GM23338 (cell line): ENCODE measurements around the gene OASL. TPM values are rescaled to one million over a fixed set of nuclear protein-coding genes. Genes with fewer than 3 reads are reported as not detected.

Source experiments
- ATAC-seq: fragments of 200-7000 bp; cut with Tn5 transposase; 3 replicates; pipeline ENCODE4 v1.9.1; 2020
- DNase-seq: peaks from one replicate; pipeline ENCODE4 v3.0.0-alpha.2; 2015; ENCODE audit warnings: low spot score
- H2AFZ ChIP-seq: fragments of 200-600 bp; sonication (generic); 2 replicates; pipeline ENCODE4 v1.8.0; 2016; ENCODE audit warnings: antibody characterized with exemption, mild to moderate bottlenecking, moderate library complexity
- H3F3A ChIP-seq: fragments of 200-600 bp; sonication (generic); replicated peaks from 2 replicates; pipeline ENCODE4 v1.8.0; 2017; ENCODE audit warnings: antibody characterized with exemption, mixed run types, low read depth
- H3K27ac ChIP-seq: fragments of 200-600 bp; sonication (generic); 2 replicates; pipeline ENCODE4 v1.6.1; 2016; ENCODE audit warnings: low read depth
- H3K27me3 ChIP-seq: fragments of 200-600 bp; sonication (generic); 2 replicates; pipeline ENCODE4 v1.8.0; 2016; ENCODE audit warnings: mild to moderate bottlenecking, mixed run types, moderate library complexity; ENCODE audit not compliant: insufficient read depth
- H3K36me3 ChIP-seq: fragments of 200-600 bp; sonication (generic); 2 replicates; pipeline ENCODE4 v1.8.0; 2016; ENCODE audit warnings: mild to moderate bottlenecking; ENCODE audit not compliant: insufficient read depth
- H3K4me1 ChIP-seq: fragments of 200-600 bp; sonication (generic); 2 replicates; pipeline ENCODE4 v1.8.0; 2016; ENCODE audit warnings: mild to moderate bottlenecking, moderate library complexity; ENCODE audit not compliant: insufficient read depth
- H3K4me2 ChIP-seq: fragments of 200-600 bp; sonication (generic); 2 replicates; pipeline ENCODE4 v1.7.1; 2017; ENCODE audit warnings: mixed run types
- H3K4me3 ChIP-seq: fragments of 200-600 bp; sonication (generic); 2 replicates; pipeline ENCODE4 v1.6.1; 2016; ENCODE audit warnings: mixed run types
- H3K79me2 ChIP-seq: fragments of 200-600 bp; sonication (generic); replicated peaks from 2 replicates; pipeline ENCODE4 v1.8.0; 2017; ENCODE audit warnings: mild to moderate bottlenecking; ENCODE audit not compliant: insufficient read depth
- H3K9me2 ChIP-seq: fragments of 200-600 bp; sonication (generic); 2 replicates; pipeline ENCODE4 v1.8.0; 2017; ENCODE audit not compliant: insufficient read depth
- H4K20me1 ChIP-seq: fragments of 200-600 bp; sonication (generic); replicated peaks from 2 replicates; pipeline ENCODE4 v1.8.0; 2017; ENCODE audit warnings: mild to moderate bottlenecking; ENCODE audit not compliant: insufficient read depth
- H3K27ac Mint-ChIP-seq: 2 replicates; pipeline ENCODE4 v1.8.0; 2020; ENCODE audit warnings: inconsistent platforms, mild to moderate bottlenecking, moderate library complexity, mixed read lengths
- H3K27me3 Mint-ChIP-seq: 3 replicates; pipeline ENCODE4 v1.8.0; 2022; ENCODE audit warnings: low read depth, mild to moderate bottlenecking, moderate library complexity, mixed read lengths, inconsistent platforms; ENCODE audit not compliant: insufficient read depth, poor library complexity
- H3K36me3 Mint-ChIP-seq: 3 replicates; pipeline ENCODE4 v1.8.0; 2021; ENCODE audit warnings: low read depth, mild to moderate bottlenecking, inconsistent platforms, moderate library complexity, mixed read lengths
- H3K4me1 Mint-ChIP-seq: 3 replicates; pipeline ENCODE4 v1.8.0; 2020; ENCODE audit warnings: mild to moderate bottlenecking, inconsistent platforms, mixed read lengths
- H3K4me3 Mint-ChIP-seq: 3 replicates; pipeline ENCODE4 v1.8.0; 2021; ENCODE audit warnings: moderate library complexity, mild to moderate bottlenecking, inconsistent platforms, mixed read lengths
- H3K9me3 Mint-ChIP-seq: 3 replicates; pipeline ENCODE4 v1.8.0; 2020; ENCODE audit warnings: moderate library complexity, mild to moderate bottlenecking, inconsistent platforms, mixed read lengths
- CREB1 ChIP-seq: fragments of 250-450 bp; sonication (Bioruptor Pico); IDR thresholded peaks from 2 replicates; pipeline ENCODE4 v1.5.0; 2020; ENCODE audit warnings: low read depth, mild to moderate bottlenecking, moderate library complexity
- EZH2 ChIP-seq: fragments of 200-600 bp; sonication (generic); IDR thresholded peaks from one replicate; pipeline ENCODE4 v1.8.0; 2017; ENCODE audit warnings: antibody characterized with exemption, mild to moderate bottlenecking, low read depth; ENCODE audit not compliant: unreplicated experiment
- EZH2phosphoT487 ChIP-seq: fragments of 200-600 bp; sonication (generic); IDR thresholded peaks from one replicate; pipeline ENCODE4 v1.8.1; 2018; ENCODE audit warnings: antibody characterized with exemption; ENCODE audit not compliant: unreplicated experiment
- JUNB ChIP-seq: IDR thresholded peaks from one replicate; pipeline ENCODE4 v1.6.1; 2016; ENCODE audit warnings: antibody characterized with exemption; ENCODE audit not compliant: unreplicated experiment
- NANOG ChIP-seq: IDR thresholded peaks from 2 replicates; pipeline ENCODE4 v1.6.1; 2016; ENCODE audit warnings: antibody characterized with exemption, borderline replicate concordance
- POLR2AphosphoS5 ChIP-seq: IDR thresholded peaks from 2 replicates; pipeline ENCODE4 v1.6.1; 2016; ENCODE audit warnings: antibody characterized with exemption, low read depth
- REST ChIP-seq: IDR thresholded peaks from one replicate; pipeline ENCODE4 v1.6.1; 2018; ENCODE audit warnings: antibody characterized with exemption; ENCODE audit not compliant: unreplicated experiment
- STAT1 ChIP-seq: IDR thresholded peaks from one replicate; pipeline ENCODE4 v1.6.1; 2016; ENCODE audit warnings: antibody characterized with exemption; ENCODE audit not compliant: unreplicated experiment
- ZNF331 ChIP-seq: fragments of 250-450 bp; sonication (Bioruptor Pico); IDR thresholded peaks from 2 replicates; pipeline ENCODE4 v1.5.0; 2020; ENCODE audit warnings: low read depth, mild to moderate bottlenecking, moderate library complexity
- polyA plus RNA-seq: library from polyadenylated mRNA; unstranded; fragments of >200 nt; fragmentation: Nextera tagmentation; extraction: Ambion mirVana; gene quantifications from 2 replicates; pipeline ENCODE4 v1.2.1, GENCODE V29; 2016
- total RNA-seq: library from RNA; depleted of rRNA; stranded (reverse); fragments of >200 nt; shearing (Covaris generic); gene quantifications from 2 replicates; pipeline ENCODE4 v1.2.3, GENCODE V29; 2014

The OASL gene
- total and polyA plus RNA-seq, 2 experiments from 2014 or later, result not detected

- Histone ChIP-seq H3K79me2 (no peaks in the 10 kb centered on the region), H3K27me3 (no peaks in the 10 kb centered on the region), H3K9me2 (no peaks in the 10 kb centered on the region), H3K4me1 (peaks cover 4% of the 10 kb centered on the region; the same call in 1 of the 2 replicates), H4K20me1 (peaks cover 8% of the 10 kb centered on the region; the same call in 1 of the 2 replicates), H3K27ac (no peak overlapping the region), H3F3A (no peaks in the 10 kb centered on the region), H2AFZ (no peak overlapping the region), H3K4me2 (no peak overlapping the region), H3K4me3 (no peak overlapping the region), H3K36me3 (peaks cover 15% of the 10 kb centered on the region)
- no peak overlapping the region for H3K4me3 Mint-ChIP-seq
- H3K9me3 Mint-ChIP-seq, result no peaks in the 10 kb centered on the region; the same call in 2 of the 3 replicates
- DNase-seq (no peak), ATAC-seq (no peak)
- peaks cover 13% of the 10 kb centered on the region for H3K27me3 Mint-ChIP-seq
- no peak for TF ChIP-seq REST
- no peak overlapping the region for H3K27ac Mint-ChIP-seq
- H3K4me1 Mint-ChIP-seq, result peaks cover 2% of the 10 kb centered on the region; the same call in 2 of the 3 replicates
- H3K36me3 Mint-ChIP-seq, result peaks cover 34% of the 10 kb centered on the region
Observed at GRCh38 chr12:121000530-121000929, 38.5 kb downstream of the OASL start.

GRCh38 chr12:120999191-121000120, 39.6 kb downstream of the OASL start:
- H3K4me2 ChIP-seq, result peak overlapping the region; percentile 74
- H3K27ac ChIP-seq, result no peak overlapping the region; the same call in 1 of the 2 replicates
- H3K27ac Mint-ChIP-seq, result no peak overlapping the region
- H3K27me3 Mint-ChIP-seq, result peaks cover 8% of the 10 kb centered on the region
- peak; percentile 89 for DNase-seq
- H3K4me1 Mint-ChIP-seq, result peaks cover 2% of the 10 kb centered on the region; the same call in 2 of the 3 replicates
- TF ChIP-seq POLR2AphosphoS5 (peak; percentile 57; the same call in 1 of the 2 replicates), ZNF331 (CRISPR knock-in tag) (no peak)
- peaks cover 24% of the 10 kb centered on the region for H3K36me3 Mint-ChIP-seq
- H3K4me3 ChIP-seq, result peak overlapping the region; percentile 45; the same call in 1 of the 2 replicates
- H2AFZ ChIP-seq, result no peak overlapping the region
- no peaks in the 10 kb centered on the region for H3K27me3 ChIP-seq
- ATAC-seq, result peak; percentile 96
- no peaks in the 10 kb centered on the region for H3F3A ChIP-seq
- H3K4me1 ChIP-seq, result peaks cover 4% of the 10 kb centered on the region; the same call in 1 of the 2 replicates
- no peaks in the 10 kb centered on the region for H3K79me2 ChIP-seq
- H3K36me3 ChIP-seq, result peaks cover 11% of the 10 kb centered on the region
- H4K20me1 ChIP-seq, result peaks cover 4% of the 10 kb centered on the region; the same call in 1 of the 2 replicates
- H3K4me3 Mint-ChIP-seq, result peak overlapping the region; percentile 51; the same call in 2 of the 3 replicates
- H3K9me3 Mint-ChIP-seq, result no peaks in the 10 kb centered on the region; the same call in 2 of the 3 replicates
- H3K9me2 ChIP-seq, result no peaks in the 10 kb centered on the region

GRCh38 chr12:120998435-120998834, 40.6 kb downstream of the OASL start:
- no peaks in the 10 kb centered on the region for H3K27me3 ChIP-seq
- peaks cover 6% of the 10 kb centered on the region for H3K27me3 Mint-ChIP-seq
- no peak for ATAC-seq
- H2AFZ ChIP-seq, result no peak overlapping the region
- peaks cover 3% of the 10 kb centered on the region; the same call in 1 of the 2 replicates for H3K36me3 ChIP-seq
- no peaks in the 10 kb centered on the region for H3K9me2 ChIP-seq
- H3K4me3 ChIP-seq, result no peak overlapping the region
- H3K9me3 Mint-ChIP-seq, result no peaks in the 10 kb centered on the region; the same call in 2 of the 3 replicates
- H3K27ac ChIP-seq, result no peak overlapping the region
- DNase-seq, result no peak
- H3K4me1 ChIP-seq, result peaks cover 4% of the 10 kb centered on the region; the same call in 1 of the 2 replicates
- H3K36me3 Mint-ChIP-seq, result peaks cover 14% of the 10 kb centered on the region
- no peaks in the 10 kb centered on the region for H3F3A ChIP-seq
- no peaks in the 10 kb centered on the region for H3K79me2 ChIP-seq
- H3K4me3 Mint-ChIP-seq, result no peak overlapping the region; the same call in 2 of the 3 replicates
- H3K4me2 ChIP-seq, result no peak overlapping the region
- H3K27ac Mint-ChIP-seq, result no peak overlapping the region
- no peaks in the 10 kb centered on the region for H4K20me1 ChIP-seq
- H3K4me1 Mint-ChIP-seq, result peaks cover 2% of the 10 kb centered on the region; the same call in 2 of the 3 replicates
- TF ChIP-seq POLR2AphosphoS5 (no peak), JUNB (no peak), STAT1 (no peak), CREB1 (no peak), NANOG (no peak), EZH2 (no peak), EZH2phosphoT487 (no peak)
